HG03135 (cell line): ENCODE data around the gene CPNE6.

Experiments used
- ATAC-seq: cut with Tn5 transposase; IDR thresholded peaks from one replicate; pipeline ENCODE4 v1.9.1; 2021; ENCODE audit warnings: mild to moderate bottlenecking, moderate library complexity; ENCODE audit not compliant: unreplicated experiment

Gene CPNE6

DNA sequence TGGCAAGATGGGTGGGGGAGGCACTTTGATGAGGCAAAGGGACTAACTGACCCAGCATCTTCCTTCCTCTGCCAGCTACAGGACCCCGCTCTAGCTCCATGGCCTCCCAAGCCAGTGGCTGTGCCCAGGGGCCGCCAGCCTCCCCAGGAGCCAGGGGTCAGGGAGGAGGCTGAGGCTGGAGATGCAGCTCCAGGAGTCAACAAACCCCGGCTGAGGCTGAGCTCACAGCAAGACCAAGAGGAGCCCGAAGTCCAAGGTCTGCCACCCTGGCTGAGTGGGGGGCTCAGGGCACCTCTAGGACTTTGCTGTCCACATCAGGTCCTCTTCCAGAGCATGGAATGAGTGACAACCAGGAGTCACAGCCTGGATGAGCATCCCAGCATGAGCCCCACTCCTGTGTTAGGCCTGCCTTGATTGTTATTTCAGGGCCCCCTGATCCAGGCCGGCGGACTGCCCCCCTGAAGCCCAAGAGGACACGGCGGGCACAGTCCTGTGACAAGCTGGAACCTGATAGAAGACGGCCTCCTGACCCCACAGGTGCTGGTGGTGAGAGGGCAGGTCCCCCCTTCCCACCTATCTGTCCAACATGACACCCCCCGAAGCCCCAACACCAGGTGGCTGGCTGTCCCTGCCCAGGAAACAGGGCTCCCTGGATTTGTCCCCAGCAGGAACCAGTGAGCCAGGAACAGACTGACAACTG, 2.5 kb upstream of the CPNE6 start:
- no peak for ATAC-seq

DNA sequence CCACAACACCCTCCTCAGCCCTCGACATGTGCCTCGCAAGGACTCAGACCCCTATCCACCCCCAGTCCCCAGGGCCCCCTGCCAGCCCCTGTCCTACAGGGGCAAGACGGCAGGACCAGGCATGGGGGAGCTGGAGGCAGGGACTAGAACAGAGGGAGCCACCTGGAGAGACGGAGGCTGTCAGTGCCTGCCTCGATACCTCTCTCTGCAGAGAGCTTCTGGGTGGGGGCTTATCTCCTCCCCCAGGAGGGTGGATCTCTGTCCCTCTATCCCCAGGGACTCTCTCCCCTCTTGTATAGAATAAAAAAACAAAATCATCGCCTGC, 2.0 kb upstream of the CPNE6 start:
- ATAC-seq, result no peak

DNA sequence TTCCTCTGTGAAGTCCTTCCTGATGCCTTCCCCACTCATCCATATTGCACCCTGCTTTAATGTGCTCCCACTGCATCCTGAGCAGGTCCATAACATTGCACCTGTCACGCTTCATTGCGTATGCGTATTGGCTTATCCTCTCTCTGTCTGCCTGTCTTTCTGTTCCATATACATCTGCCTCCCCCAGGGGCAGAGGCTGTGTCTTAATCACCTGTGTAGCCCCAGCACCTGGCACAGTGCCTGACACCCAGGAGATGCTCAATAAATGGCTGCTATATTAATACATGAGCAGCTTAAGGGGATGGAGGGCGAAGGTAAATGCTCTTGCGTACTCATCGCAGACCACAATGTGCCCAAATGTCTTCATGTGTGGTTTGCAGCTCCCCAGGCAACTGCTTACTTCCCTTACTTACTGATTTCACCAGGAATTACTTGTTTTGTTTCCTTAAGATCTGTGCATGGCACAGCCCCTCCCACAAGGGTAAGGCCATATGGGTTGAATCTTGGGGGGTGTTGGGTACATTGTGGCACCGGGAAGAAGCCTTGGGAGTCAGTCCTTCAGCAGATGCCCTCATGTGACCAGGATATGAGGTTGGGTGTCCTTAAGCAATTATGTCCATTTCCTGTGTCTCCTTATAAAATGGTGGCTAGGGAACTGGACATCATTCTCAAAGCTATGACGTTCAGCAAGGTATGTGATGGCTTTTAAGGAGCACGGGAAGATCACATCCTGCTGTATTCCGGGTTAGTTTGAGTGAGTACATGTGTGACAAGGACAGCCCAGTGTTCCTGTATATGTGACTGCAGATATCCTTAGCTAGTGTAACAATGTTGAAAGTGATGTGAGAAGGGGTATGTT, 848 bp upstream of the CPNE6 start:
- ATAC-seq, result no peak

DNA sequence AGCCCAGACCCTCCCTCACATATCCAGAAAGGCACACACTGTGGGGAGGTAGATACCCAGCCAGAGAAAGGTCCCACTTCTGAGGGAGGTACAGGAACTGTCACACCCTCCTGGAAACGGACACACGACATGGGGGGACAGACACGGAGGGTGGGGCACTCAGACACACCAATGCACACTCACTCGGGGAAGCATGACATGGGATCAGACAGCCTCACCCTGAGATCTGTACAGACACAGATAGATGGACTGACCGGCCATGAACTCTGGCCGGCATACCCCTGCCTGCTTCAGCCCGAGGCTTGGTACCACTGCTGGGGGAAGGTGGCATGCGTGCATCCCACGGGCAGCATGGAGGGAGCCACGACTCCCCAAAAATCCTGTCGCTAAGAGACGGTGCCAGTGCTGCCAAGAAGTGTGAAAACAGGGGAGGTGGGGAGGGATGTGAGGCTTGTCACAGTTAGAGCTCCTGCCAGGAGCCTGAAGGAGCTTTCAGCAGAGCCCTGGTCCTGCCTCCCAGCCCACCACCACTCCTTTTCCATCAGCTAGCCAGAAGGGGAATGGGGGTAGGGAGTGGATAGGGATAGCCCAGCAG, 571 bp downstream of the CPNE6 start:
- no peak for ATAC-seq

DNA sequence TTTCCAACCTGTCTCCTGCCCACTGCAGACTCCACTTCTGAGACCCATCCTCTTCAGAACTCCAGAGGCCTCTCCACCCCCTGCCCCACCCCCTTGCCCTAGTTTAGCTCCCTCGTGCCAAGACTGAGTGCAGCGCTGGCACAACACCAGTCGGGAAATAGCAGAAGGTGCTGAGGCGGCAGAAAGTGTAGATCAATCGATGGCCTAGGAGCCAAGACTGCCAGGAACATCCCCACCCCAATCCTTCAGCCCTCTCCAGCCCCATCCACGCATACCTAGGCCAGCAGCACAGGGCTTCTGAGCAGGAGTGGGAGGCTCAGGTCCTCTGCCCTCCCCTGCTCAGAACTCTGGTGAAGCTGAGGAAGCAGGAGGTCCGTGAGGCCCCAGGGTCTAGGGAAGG, 1.1 kb downstream of the CPNE6 start:
- no peak for ATAC-seq

DNA sequence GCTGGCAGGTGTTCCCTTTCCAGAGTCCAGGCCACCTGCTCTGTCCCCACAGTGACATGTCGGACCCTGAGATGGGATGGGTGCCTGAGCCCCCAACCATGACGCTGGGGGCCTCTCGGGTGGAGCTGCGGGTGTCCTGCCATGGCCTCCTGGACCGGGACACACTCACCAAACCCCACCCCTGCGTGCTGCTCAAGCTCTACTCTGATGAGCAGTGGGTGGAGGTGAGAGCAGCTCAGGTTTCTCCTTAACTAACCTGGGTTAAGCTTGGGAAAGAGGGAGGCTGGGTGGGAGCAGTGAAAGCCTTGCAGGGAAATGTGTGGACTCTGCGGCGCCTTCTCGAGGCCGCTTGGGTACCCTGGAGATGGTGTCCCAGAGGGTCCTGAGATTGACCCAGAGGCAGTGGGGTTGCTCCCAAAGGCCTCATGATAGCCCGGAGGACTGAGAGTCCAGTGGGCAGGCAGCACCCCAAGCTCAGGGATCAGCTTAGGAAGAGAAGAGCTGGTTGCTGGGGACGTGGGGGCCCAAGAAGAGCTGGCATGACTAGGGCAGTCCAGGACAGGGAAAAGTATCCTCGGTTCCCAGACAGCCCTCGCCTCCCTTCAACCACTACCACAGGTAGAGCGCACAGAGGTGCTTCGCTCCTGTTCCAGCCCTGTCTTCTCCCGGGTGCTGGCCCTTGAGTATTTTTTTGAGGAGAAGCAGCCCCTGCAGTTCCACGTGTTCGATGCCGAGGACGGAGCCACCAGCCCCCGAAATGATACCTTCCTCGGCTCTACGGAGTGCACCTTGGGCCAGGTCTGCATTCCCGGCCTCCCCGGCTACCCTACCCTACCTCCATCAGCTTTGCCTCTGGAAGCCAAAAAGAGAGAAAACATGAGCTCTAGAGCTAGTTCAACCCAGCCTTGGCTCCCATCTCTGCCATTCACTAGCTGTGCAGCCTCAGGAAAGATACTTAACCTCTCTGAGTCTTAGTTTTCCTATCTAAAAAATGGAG, 1.8 kb downstream of the CPNE6 start:
- ATAC-seq, result no peak

DNA sequence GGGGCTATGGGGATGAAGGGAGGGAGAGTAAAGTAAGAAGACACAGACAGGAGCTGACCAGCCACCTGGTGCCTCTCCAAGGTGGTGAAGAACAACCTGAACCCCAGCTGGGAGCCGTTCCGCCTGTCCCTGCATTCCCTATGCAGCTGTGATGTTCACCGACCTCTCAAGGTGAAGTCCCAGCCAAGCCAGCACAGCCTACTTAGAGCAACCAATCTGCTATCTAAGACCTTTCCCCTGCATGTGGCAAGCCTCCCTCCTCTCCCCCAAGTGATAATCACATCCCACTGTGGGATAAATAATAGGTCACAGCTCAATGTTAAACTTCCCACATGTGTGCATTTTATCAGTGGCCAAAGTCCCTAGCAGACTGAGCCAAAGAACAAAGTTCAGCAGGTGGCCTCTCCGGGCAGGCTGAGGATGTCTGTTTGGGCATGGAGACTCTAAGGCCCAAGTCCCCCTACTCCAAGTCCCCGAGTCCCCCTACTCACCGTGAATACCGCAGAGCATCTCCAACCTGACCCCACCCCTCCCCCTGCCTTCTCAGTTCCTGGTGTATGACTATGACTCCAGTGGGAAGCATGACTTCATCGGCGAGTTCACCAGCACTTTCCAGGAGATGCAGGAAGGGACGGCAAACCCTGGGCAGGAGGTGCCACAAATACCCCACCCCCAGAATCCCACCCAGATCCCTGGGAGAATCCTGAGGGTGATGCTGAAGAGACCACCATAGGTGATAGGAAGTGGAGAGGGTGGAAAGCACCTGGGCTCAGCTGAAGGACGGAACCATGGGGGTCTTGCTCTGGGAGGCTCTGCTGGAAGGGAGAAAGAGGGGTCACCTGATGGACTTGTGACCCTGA, 3.5 kb downstream of the CPNE6 start:
- no peak for ATAC-seq

DNA sequence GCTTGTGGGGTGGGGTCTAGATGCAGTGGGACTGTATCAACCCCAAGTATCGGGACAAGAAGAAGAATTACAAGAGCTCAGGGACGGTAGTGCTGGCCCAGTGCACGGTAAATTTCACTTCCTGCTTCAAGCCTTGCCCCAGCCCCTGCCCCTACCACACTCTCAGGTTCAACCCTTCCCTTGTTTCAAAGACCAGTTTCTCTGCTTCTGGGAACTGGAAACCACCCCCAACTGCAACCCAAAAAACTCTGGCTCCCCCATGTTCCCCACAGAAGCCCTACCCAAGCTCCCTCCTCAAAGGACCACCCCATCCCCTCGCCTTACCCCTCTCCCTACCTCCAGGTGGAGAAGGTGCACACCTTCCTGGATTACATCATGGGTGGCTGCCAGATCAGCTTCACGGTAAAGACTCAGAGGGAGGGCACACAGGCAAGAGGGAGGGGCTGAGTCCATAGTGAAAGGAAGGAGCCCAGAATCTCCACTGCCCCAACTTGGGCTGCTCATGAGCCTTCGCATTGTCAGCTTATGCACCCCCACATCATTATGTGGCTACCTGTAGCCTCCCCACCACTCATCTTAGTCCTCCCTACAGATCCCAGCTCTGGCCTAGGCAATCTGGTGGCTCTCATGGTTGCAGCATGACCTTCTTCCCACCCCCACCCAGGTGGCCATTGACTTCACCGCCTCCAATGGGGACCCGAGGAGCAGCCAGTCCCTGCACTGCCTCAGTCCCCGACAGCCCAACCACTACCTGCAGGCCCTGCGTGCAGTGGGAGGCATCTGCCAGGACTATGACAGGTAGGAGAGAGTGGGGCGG, 4.3 kb downstream of the CPNE6 start:
- ATAC-seq, result no peak

DNA sequence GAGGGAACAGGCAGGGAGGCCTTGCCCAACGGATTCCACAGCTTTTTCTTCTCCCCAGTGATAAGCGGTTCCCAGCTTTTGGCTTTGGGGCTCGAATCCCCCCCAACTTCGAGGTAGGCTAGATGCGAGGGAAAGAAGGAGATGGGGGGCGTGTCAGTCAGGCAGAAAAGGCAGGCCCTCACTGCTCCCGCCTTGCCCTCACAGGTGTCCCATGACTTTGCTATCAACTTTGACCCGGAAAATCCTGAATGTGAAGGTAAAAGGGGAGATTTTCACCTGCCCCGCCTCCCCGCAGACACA, 4.9 kb downstream of the CPNE6 start:
- ATAC-seq, result no peak

DNA sequence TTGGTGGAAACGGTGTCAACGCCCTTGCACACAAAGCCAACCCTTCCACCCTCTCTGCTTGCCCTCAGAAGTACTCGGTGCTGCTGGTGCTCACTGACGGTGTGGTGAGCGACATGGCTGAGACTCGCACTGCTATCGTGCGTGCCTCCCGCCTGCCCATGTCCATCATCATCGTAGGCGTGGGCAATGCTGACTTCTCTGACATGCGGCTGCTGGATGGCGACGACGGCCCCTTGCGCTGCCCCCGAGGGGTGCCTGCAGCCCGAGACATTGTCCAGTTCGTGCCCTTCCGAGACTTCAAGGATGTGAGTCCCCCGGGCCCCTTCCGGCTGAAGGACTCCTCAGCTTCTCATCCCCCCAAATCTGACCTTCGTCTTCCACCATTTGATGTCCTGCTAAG, 5.7 kb downstream of the CPNE6 start:
- ATAC-seq, result no peak

DNA sequence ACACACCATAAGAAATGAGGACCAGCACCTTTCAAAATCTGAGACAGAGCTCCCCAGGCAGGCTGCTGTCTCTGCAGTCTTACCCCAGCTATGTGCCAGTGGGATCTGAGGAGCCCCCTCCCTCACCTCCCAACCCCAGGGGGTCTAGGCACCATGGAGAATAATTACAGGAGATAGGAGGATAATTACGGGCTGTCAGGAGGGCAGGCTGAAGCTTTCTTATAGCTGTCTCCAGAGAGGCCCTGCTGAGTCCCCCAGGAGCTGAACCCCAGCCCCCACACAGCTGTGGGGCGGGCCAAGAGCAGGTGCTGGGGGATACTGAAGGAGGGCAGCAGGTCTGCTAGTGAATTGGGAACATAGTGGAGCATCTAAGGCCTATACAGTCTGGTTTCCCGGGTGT, 6.8 kb downstream of the CPNE6 start:
- no peak for ATAC-seq

DNA sequence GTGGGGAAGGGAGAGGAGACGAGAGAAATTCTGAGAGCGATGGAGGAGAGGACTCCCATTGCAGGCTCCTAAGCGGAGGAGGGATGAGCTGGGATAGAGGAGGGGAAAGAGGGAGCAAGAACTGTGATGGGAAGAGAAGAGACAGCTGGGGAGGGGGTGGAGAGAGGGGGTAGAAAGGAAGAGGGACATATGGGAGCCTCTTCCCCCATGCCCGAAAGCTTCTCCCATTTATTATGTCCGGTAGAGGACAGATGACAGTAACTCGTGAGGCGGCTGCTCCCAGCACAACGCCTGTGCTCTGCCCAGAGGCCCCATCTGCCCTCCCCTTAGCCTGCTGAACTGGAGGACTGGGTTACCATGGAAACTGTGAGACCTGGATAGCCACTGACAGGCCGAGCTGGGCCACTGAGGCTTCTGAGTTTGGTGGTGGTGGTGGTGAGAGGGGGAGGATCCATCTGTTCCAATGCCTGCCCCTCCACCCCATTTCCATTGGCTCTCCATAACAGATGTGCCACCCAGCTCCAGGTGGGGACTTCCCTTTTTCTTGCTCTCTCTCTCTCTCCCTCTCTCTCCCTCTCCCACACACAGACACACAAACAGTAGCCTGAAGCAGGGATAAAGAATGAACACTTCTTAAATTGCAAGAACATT, 8.3 kb downstream of the CPNE6 start:
- ATAC-seq, result no peak

DNA sequence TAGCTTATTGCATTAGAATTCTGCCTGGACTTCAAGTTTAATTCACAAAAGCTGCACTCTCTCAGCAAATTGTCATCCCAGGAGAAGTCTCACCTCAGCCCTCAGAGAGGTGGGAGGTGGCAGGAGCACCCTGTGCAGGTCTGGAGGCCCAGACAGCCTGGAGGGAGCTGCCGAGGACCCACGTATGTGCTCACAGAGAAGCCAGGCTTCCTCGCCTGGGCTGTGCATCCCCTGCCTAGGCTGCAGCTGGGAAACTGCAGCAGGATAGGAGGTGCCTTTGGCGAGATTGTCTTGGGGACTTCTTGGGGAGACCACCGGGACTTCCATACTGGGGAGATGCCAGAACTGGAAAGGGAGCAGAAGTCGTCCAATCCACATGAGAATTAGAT, 8.8 kb downstream of the CPNE6 start:
- ATAC-seq, result no peak

DNA sequence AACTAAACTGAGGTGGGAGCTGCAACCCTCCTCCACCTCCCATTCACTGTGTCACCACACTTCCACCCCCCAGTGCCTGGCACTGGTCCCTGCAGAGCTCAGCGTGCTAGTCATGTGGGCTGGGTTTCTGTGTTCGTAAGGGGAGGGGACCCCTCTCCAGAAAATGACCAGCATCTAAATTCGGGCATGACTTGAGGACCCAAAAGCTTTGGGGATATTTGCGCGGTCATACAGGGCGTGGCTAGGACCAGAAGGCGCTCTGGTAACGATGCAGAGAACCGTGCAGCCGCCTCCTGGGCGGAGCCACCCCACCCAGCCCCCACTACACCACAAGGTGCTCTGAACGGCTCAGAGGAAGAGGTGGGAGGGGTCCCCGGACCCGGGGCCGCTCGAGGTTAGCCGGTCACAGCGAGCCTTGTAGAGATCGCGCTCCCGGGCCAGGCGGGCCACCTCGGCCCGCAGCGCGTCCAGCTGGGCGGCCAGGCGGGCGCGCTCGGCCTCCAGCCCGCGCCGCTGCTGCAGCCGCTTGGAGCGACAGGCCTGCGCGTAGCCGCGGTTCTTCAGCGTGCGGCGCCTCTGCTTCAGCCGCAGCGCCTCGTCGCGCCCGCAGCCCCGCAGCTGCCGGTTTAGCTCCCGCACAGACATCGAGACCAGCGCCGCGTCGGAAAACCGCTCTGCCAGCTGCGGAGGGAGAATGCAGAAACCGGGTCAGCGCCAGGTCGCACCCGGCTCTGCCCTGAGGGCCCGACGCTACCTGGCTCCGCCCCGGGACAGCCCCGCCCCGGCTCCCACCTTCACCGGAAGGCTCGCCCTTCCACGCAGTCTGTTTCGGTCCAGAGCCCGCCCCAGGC, 9.8 kb downstream of the CPNE6 start:
- peak; percentile 87 for ATAC-seq

DNA sequence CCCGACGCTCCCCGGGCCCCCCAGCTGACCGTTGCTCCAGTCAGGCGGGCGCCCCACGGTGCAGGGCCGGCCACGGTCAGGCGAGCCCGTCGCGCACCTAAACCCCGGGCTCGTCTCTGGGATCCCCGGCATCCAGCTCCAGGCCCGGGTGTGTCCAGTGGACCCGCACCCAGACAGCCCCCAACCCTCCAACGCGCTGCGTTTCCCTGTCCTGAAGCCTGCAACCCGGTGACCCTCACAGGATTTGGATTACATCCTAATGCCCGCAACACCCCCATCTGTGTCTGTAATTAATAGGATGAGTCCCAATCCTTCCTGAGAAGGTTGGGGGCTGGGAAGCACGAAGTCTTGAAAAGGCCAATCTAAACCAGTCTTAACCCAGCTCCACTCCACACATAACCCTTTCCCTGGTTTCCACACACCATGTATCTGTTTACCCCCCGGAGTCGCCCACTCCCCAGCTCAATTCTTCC, 10.4 kb downstream of the CPNE6 start:
- no peak for ATAC-seq

DNA sequence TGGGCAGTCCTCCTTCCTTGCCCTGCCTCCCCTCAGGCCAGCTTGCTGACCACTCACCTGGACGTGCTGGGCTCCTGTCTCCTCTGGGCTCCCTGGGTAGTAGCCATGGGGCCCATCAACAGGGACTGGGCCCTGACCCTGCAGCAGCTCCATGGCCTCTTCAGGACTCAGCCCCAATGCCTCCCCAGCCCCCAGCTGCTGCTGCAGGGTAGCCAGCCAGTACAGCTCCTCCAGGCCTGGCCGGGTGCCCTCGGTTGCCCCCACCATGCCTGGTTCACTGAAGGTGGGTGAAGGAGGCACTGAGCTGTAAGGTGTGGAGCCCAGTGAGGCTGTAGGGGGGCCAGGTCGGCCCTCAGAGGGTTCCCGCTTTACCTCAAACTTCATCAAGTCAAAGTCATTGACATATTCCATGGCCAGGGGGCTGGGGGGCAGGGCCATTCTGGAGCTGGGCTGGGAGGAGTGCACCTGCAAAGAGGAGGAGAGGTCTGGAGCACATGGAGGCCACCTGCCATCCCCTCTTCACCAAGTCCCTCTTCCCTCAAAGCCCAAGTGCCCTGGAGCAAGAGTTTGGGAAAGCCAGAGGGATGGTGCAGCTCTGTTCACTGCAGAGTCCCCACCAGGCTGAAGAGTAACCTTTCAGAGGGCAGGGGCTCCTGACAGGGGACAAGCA, 11.2 kb downstream of the CPNE6 start:
- ATAC-seq, result no peak

DNA sequence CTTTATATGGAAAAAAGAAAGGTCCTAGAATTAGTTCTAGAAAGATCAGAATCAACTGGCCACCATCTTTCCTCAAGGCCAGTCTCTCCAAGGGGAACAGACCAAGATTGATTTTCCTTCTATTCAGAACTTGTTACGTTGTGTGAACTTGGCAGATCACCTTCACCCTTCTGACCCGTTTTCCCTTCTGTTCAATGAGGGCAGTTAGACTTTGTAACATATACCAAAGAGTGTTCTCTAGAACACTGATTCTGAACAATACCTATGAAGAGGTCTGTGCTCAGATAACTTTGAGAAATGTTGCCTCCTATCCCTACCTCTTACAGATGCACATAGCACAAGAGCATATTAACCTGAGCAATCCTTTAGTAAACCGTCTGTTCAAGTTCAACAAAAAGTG, 12.1 kb downstream of the CPNE6 start:
- ATAC-seq, result no peak
